Astrocyte (in vitro differentiated cells and primary cell): ENCODE measurements around the gene IL1RAP. TPM values are rescaled to one million over a fixed set of nuclear protein-coding genes. Genes with fewer than 3 reads are reported as not detected.

Source experiments
- DNase-seq: peaks from one replicate; pipeline ENCODE4 v3.0.0-alpha.2; 2010; ENCODE audit warnings: low read depth
- FAIRE-seq: peaks from 2 replicates; lab custom pipeline; 2011; peaks lifted over from hg19 to GRCh38; lab: Jason Lieb, UNC
- H2AFZ ChIP-seq: 2 replicates; pipeline ENCODE4 v1.6.0; 2012; ENCODE audit warnings: low read depth, low read length, inconsistent platforms
- H3K27ac ChIP-seq: 2 replicates; pipeline ENCODE4 v1.5.1; 2011; ENCODE audit warnings: low read depth, low read length, inconsistent platforms
- H3K27me3 ChIP-seq: 2 replicates; pipeline ENCODE4 v1.6.0; 2011; ENCODE audit warnings: low read length, inconsistent platforms; ENCODE audit not compliant: insufficient read depth
- H3K36me3 ChIP-seq: 2 replicates; pipeline ENCODE4 v1.5.1; 2011; ENCODE audit warnings: low read length, inconsistent platforms; ENCODE audit not compliant: insufficient read depth
- H3K4me1 ChIP-seq: 2 replicates; pipeline ENCODE4 v1.5.1; 2011; ENCODE audit warnings: low read length, inconsistent platforms; ENCODE audit not compliant: insufficient read depth
- H3K4me2 ChIP-seq: 2 replicates; pipeline ENCODE4 v1.6.0; 2012; ENCODE audit warnings: low read length, inconsistent platforms
- H3K4me3 ChIP-seq: 2 replicates; pipeline ENCODE4 v1.5.1; 2011; ENCODE audit warnings: low read depth, mild to moderate bottlenecking, low read length, inconsistent platforms; ENCODE audit not compliant: insufficient read depth
- H3K79me2 ChIP-seq: 2 replicates; pipeline ENCODE4 v1.6.0; 2012; ENCODE audit warnings: mild to moderate bottlenecking, low read length, inconsistent platforms; ENCODE audit not compliant: insufficient read depth
- H3K9ac ChIP-seq: 2 replicates; pipeline ENCODE4 v1.6.0; 2012; ENCODE audit warnings: mild to moderate bottlenecking, low read length, inconsistent platforms
- H3K9me3 ChIP-seq: 2 replicates; pipeline ENCODE4 v1.5.1; 2012; ENCODE audit warnings: low read depth, mild to moderate bottlenecking, low read length, inconsistent platforms; ENCODE audit not compliant: insufficient read depth
- H4K20me1 ChIP-seq: 2 replicates; pipeline ENCODE4 v1.6.0; 2012; ENCODE audit warnings: low read length, inconsistent platforms; ENCODE audit not compliant: insufficient read depth
- H3K27ac Mint-ChIP-seq: one replicate; pipeline ENCODE4 v1.8.0; 2021; ENCODE audit warnings: mild to moderate bottlenecking, mixed read lengths; ENCODE audit not compliant: unreplicated experiment
- H3K27me3 Mint-ChIP-seq: one replicate; pipeline ENCODE4 v1.8.0; 2021; ENCODE audit warnings: low read depth, mixed read lengths; ENCODE audit not compliant: unreplicated experiment
- H3K36me3 Mint-ChIP-seq: one replicate; pipeline ENCODE4 v1.8.0; 2021; ENCODE audit warnings: low read depth, mixed read lengths; ENCODE audit not compliant: unreplicated experiment
- H3K4me1 Mint-ChIP-seq: one replicate; pipeline ENCODE4 v1.8.0; 2021; ENCODE audit warnings: low read depth, mixed read lengths; ENCODE audit not compliant: unreplicated experiment
- H3K4me3 Mint-ChIP-seq: one replicate; pipeline ENCODE4 v1.8.0; 2021; ENCODE audit warnings: mild to moderate bottlenecking, moderate library complexity, mixed read lengths; ENCODE audit not compliant: unreplicated experiment
- H3K9me3 Mint-ChIP-seq: one replicate; pipeline ENCODE4 v1.8.0; 2021; ENCODE audit warnings: mild to moderate bottlenecking, mixed read lengths; ENCODE audit not compliant: unreplicated experiment
- EZH2 ChIP-seq: IDR thresholded peaks from 2 replicates; pipeline ENCODE4 v1.6.1; 2012; ENCODE audit warnings: mild to moderate bottlenecking, low read length, inconsistent platforms; ENCODE audit not compliant: insufficient read depth
- total RNA-seq: library from RNA; stranded (reverse); gene quantifications from 2 replicates; pipeline ENCODE4 v1.2.1, GENCODE V29; 2021
- TF ChIP-seq, protein P1 (sequence below): IDR thresholded peaks from 2 replicates; pipeline ENCODE4 v1.5.1; 2011; ENCODE audit warnings: low read depth, mild to moderate bottlenecking, inconsistent platforms, low read length, moderate library complexity; ENCODE audit not compliant: insufficient read depth

IL1RAP gene
- total RNA-seq, 1 donor from 2014 or later = 19.4 TPM

DNA sequence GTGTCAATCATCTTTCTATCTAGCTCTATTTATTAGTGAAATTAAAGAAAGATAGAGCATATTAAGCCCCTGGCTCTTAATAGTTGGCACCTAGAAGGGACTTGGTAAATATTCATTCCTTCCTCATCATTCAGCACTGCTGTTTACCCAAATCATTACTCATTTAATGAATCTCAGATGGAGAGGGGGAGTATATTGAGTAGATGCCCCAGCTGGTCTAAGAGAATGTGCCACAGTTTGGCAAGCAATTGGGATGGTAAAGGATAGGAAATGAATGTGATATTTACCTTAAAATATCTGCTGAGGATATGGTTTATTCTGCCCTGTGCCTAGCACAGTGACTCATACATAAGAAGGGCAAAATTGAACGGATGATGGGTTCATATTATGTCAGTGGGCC, 6.0 kb downstream of the IL1RAP start:
- Mint-ChIP-seq H3K4me3 (no peak overlapping the region), H3K27ac (no peak overlapping the region), H3K4me1 (peaks cover 18% of the 10 kb centered on the region), H3K9me3 (no peaks in the 10 kb centered on the region), H3K27me3 (no peaks in the 10 kb centered on the region), H3K36me3 (peaks cover 8% of the 10 kb centered on the region)
- Histone ChIP-seq H4K20me1 (peaks cover 3% of the 10 kb centered on the region), H2AFZ (no peak overlapping the region), H3K27me3 (no peaks in the 10 kb centered on the region), H3K79me2 (peaks cover 10% of the 10 kb centered on the region), H3K9ac (no peak overlapping the region), H3K4me2 (no peak overlapping the region), H3K4me1 (peaks cover 15% of the 10 kb centered on the region), H3K27ac (no peak overlapping the region), H3K4me3 (no peak overlapping the region), H3K36me3 (no peaks in the 10 kb centered on the region), H3K9me3 (no peaks in the 10 kb centered on the region)
- FAIRE-seq = no peak
- no peak for DNase-seq
- TF ChIP-seq, protein P1, sequence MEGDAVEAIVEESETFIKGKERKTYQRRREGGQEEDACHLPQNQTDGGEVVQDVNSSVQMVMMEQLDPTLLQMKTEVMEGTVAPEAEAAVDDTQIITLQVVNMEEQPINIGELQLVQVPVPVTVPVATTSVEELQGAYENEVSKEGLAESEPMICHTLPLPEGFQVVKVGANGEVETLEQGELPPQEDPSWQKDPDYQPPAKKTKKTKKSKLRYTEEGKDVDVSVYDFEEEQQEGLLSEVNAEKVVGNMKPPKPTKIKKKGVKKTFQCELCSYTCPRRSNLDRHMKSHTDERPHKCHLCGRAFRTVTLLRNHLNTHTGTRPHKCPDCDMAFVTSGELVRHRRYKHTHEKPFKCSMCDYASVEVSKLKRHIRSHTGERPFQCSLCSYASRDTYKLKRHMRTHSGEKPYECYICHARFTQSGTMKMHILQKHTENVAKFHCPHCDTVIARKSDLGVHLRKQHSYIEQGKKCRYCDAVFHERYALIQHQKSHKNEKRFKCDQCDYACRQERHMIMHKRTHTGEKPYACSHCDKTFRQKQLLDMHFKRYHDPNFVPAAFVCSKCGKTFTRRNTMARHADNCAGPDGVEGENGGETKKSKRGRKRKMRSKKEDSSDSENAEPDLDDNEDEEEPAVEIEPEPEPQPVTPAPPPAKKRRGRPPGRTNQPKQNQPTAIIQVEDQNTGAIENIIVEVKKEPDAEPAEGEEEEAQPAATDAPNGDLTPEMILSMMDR = no peak
- TF ChIP-seq EZH2 = no peak

DNA sequence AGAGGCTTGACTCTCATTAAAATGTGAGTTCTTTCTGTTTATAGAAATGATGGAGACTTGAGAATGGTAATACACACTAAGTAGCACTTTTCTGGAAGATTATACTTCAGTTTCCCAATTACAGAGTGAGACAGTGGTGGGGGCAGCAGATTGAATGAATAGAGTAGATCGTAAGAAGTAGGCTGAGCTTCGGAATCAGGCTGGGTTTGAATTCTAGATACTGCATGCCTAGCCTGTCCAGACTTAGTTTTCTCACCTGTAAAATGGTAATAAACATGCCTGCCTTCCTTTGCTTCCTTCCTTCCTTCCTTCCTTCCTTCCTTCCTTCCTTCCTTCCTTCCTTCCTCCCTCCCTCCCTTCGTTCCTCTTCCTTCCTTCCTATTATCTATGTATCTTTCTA, 8.1 kb downstream of the IL1RAP start:
- Histone ChIP-seq H4K20me1 (no peaks in the 10 kb centered on the region), H3K27me3 (no peaks in the 10 kb centered on the region), H3K79me2 (peaks cover 6% of the 10 kb centered on the region), H3K9ac (no peak overlapping the region), H3K36me3 (no peaks in the 10 kb centered on the region), H3K9me3 (no peaks in the 10 kb centered on the region), H3K4me2 (no peak overlapping the region), H3K4me1 (peaks cover 6% of the 10 kb centered on the region), H3K27ac (no peak overlapping the region), H2AFZ (no peak overlapping the region), H3K4me3 (no peak overlapping the region)
- DNase-seq (no peak), FAIRE-seq (no peak)
- H3K36me3 Mint-ChIP-seq = peaks cover 8% of the 10 kb centered on the region
- no peak overlapping the region for H3K27ac Mint-ChIP-seq
- TF ChIP-seq, protein P1 = no peak
- TF ChIP-seq EZH2 = no peak
- peaks cover 4% of the 10 kb centered on the region for H3K4me1 Mint-ChIP-seq
- no peak overlapping the region for H3K4me3 Mint-ChIP-seq
- H3K9me3 Mint-ChIP-seq = no peaks in the 10 kb centered on the region
- H3K27me3 Mint-ChIP-seq = no peaks in the 10 kb centered on the region

DNA sequence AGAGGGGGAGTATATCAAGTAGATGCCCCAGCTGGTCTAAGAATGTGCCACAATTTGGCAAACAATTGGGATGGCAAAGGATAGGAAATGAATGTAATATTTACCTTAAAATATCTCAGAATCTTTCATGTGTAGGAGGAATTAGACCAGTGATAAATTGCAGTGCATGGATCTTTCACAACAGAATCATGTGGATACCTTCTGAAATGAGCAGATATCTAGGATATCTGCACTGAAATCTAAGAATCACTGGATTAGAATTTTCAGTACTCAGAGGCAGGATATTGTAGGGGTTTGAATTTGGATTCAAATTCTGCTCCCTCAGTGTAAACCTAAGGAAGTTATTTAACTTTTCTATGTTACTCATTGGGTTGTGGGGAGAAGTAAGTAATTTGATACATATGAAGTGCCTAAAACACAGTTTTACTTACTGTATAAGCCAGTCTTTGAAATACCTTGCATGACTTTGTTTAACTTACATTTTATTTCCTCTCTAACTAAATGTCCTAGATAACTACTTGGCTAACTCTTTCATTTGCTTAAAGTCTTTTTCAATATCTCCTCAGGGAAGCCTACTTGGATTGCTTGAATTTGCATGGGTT, 8.8 kb downstream of the IL1RAP start:
- no peak for TF ChIP-seq EZH2
- TF ChIP-seq, protein P1 = no peak
- DNase-seq = no peak
- H3K9me3 ChIP-seq = no peaks in the 10 kb centered on the region
- peaks cover 8% of the 10 kb centered on the region for H3K36me3 Mint-ChIP-seq
- no peaks in the 10 kb centered on the region for H3K27me3 Mint-ChIP-seq
- no peak overlapping the region for H2AFZ ChIP-seq
- no peak overlapping the region for H3K4me3 Mint-ChIP-seq
- H3K27me3 ChIP-seq = no peaks in the 10 kb centered on the region
- H3K27ac ChIP-seq = no peak overlapping the region
- H3K4me2 ChIP-seq = no peak overlapping the region
- H4K20me1 ChIP-seq = no peaks in the 10 kb centered on the region
- H3K9ac ChIP-seq = no peak overlapping the region
- no peak for FAIRE-seq
- H3K4me1 ChIP-seq = no peaks in the 10 kb centered on the region
- no peaks in the 10 kb centered on the region for H3K36me3 ChIP-seq
- H3K27ac Mint-ChIP-seq = no peak overlapping the region
- H3K4me3 ChIP-seq = no peak overlapping the region
- no peaks in the 10 kb centered on the region for H3K9me3 Mint-ChIP-seq
- peaks cover 6% of the 10 kb centered on the region for H3K79me2 ChIP-seq
- no peaks in the 10 kb centered on the region for H3K4me1 Mint-ChIP-seq
